ENCODE measurements around the gene MBNL2.

Gene MBNL2

DNA sequence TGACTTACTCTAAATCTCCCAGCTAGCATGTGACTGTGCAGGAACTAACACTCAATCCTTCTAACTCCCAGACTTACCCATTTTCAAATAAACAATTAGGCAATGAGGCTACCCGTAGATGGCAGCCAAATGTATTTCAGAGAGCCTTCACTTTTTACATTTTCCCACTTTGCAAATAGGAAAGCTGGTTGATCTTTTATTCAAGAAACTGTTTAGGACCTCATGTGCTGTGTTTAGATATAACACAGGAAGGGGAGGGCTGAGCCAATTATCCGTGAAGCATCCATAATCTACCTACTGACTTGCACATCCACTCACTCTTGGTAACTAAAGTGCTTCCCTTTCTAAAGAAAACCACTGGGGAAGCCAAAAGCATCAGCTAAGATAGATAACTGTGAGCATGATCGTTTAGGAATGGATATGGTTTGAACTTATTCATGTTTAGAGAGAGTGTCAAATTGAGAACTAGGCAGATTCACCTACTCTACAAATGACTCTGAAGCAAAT lies 33.4 kb downstream of the MBNL2 start:
- DNase-seq, result no peak

DNA sequence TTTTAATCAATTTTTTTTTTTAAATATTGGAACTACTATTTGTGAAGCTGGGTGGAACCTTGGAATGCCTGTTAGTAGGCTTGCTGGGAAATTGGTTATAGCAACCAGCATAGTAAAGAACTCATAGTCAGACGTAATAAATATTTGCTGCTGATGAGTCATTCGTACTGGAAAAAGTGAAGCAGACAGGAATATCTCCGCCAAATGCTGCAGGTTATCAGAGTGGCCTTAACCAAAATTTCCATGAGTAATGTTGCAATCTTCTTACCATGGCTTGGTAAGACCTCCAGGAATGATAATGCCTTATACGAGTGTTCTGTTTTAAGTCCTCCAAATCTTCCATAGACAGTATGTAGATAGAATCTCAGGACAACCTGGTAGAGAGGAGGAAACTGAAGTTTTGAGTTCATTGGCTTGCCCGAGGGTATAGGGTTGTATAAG lies 34.2 kb downstream of the MBNL2 start:
- no peak for DNase-seq

DNA sequence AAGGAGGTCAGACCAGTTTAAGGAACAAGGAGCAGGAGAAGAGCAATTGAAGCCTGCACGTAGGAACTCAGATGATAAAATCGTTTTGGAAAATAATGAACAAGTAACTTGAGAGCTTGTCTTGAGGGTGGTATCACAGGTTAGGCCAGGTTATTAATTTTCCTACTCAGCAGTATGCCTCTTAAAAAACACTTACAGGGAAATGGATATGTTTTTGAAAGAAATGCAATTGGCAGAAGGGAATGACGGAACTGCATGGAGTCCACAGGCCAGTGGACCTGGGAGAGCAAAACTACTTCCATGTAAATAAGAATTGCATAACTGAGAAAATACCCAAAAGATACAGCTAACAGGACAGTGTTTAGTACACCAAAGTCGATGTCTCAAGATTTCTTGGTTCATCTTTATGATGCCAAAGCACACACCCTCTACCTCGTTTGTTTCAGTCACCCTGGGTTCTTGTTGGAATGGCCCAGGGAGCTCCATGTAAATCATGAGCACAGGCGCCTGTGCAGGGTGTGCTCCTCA lies 35.2 kb downstream of the MBNL2 start:
- no peak for DNase-seq

DNA sequence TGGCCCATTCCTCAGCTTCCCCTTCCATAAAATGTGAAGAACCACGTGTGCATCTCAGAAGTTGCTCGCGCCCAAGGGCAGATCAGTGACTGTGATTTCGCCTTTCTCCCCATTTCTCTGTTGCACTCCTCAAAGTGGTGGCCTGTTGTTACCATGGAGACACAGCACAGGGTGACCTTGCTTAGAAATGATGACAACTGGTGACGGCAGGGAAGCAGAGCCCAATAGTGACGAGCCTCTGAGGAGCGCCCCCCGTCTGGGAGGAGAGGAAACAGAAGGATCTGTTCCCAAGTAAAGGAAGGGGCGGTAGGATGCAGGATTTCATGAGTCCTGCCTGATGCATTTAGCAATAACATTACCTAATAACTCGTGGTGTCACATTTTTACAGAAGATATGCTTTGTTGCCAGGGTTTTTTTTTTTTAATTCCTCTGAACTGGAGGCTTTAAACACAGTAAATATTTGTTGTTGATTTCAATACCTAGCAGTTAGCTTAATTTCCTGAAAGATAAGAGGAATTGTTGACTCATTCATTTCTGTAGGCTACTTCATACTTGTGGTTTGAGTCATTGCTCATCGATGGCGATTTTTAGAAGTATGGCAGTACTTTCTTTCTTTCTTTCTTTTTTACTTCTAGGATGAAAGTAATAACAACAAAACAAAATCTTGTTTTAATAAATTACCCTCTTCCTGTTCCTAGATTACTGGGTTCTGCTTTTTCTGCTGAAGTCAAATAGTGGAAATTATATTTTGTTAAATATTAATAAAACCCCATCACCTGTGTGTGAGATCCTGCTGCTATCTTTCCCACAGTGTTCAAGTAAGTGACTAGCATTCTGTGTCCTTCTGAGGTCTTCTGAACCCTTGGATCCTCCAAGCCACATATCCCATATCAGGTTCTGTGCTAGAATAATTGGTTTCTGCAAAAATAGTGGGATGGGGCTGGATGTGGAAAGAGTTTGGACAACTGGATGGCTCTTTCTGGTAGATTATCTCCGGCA lies 36.0 kb downstream of the MBNL2 start:
- DNase-seq, result no peak

DNA sequence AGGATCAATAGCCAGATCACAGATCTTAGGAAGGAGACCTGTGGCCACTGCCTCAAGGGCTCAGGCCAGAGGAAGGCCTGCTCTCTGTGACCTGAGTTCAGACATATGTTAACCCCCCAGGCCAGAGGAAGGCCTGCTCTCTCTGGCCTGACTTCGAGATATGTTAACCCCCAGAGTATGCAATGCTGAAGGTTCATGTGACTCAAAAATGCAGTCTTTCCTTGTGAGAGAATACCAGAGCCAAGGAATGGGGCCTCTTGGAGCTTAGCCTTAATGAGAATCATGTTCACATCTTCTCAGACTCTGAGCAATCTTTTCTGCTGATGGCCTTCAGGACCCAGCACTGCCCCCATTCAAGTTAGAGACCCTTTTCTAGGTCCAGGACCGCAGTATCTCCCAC lies 36.7 kb downstream of the MBNL2 start:
- no peak for DNase-seq

DNA sequence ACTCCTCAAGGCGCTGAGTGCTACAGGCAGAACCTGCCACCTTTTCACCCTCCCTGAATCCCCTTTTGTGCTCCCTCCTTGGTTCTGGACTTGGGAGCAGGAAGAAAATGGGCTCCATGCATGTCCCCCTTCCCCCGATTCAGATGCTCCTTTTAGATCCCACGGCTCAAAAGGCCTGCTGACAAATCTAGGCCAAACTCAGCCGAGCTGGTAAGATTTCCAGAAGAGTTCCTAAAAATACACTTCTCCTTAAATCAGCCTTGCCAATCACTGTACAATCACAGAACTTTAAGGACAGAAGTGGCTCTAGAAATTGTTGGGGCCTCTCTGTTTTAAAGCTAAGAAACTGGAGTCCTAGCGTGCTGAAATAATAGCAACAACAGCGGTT lies 37.3 kb downstream of the MBNL2 start:
- no peak for DNase-seq

DNA sequence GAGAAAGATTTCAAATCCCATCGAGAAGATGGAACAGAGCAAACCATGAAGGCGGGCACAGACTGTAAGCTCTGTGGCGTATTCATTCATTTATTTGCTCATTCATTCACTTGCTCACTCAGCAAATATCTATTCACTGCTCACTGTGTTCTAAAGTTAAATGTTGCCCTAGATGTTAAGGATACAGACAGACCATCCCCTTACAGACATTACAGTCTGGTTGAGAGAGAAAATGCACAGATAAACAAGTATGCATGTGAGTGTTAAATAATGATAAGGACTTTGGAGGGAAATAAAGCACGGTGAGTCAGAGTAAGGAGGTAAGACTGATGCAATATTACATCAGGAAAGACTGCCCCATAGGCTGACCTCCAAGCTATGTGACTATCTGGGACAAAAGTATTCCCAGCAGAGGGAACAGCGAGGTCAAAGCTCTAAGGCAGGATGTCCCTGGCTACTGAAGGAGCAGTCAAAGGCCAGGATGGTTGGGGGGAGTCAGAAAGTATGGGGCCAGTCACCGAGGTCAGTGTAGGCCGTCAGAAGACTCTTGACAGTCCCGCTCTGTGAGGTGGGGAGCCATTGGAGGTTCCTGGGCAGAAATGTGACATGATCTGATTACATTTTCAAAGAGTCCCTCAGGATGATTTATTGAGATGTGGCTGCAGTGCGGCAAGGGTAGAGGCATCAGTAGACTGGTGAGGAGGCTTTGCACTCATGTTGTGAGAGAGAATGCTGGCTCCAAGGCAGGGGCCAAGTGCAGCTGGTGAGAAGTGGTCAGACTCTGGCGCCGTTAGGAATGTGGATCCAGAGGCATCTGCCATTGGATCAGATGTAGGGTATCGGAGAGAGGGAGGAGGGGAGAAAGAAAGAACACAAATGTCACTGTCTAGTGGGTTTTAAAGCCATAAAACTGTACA lies 37.9 kb downstream of the MBNL2 start:
- DNase-seq, result no peak

DNA sequence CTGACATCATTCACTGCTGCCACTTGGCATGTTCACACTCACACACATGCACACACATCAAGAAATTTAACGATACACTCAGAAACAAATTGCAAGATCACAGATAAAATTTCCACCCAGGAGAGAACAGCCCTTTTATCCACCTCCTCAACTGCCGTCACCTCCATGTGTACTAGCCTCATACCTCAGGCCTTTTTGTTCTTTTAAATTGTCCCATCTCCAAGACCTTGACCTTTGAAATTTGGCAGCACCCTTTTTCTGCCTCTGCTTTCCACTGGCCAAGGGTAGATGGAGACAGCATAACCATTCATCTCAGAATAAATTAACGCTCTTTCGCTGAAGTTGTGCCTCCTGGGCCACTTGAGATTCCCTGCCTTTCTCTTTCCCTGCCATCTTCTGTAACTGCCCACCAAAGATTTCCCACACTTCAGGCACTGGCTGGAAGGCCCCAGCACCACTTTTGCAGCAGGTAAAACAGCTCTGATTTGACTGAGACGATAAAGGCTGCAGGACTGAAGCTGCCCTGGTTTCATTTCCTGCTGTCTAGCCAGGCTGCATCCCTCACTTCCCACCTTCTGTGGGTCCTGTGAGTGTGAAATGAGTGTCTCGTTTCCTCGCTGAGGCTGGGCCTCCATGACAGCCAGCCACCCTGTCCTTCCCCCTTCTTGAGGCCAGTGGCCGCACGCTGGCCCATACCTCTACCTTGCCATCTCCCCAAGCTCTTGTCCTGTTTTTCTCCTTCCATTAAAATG lies 39.3 kb downstream of the MBNL2 start:
- no peak for DNase-seq

DNA sequence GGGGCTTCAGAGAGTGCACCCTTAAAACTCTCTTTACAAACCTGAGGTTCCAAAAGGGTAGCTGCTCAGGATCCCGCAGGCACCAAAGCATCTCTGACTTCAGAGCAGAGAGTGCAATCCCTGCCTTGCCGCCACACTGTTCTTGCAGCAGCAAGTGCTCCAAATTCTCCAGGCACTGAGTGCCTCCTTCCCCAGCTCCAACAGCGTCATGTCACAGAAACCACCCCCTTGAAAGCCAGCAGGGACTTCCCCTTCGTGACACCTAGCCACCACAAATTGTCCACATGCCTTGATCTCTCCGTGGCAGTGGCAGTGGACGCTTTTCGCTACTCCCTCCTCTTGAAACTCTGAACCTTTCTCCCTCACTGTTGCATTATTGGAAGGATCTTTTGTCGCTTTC lies 39.9 kb downstream of the MBNL2 start:
- no peak for DNase-seq

DNA sequence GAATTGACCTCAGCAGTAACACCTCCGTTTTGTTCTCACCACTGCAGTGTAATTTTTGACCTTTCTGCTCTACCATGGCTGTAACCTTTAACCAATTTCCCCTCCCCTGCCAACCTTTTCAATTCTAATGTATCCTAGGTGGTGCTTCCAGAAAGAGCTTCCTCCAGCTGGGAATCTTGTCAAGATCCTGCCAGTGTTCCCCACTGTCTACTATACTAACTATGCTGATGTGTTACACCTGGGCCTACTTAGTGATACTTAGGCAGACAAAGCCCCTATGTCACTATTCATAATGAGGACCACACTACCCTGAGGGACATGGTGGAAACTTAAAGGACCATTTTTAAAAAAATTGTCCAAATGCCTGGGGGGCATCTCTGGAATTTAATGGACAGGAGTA lies 41.0 kb downstream of the MBNL2 start:
- no peak for DNase-seq

DNA sequence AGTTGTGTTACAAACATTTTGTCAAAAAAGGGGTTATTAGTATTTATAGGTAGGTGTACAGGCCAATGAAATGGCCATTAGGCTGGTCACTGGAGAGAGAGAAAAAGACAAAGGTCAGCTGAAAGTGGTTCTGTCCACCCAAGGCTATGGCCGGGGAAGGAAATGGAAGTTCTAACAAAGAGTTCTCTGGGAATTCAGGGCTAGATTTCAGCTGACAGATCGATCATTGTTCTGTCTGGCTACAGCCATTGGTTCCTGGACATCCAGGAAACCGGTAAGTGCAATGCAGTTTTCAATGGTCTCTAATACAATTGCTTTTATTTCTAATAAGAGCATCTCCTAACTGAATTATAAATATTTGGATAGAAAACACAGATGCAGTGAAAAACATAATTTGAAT lies 42.5 kb downstream of the MBNL2 start:
- DNase-seq, result no peak

DNA sequence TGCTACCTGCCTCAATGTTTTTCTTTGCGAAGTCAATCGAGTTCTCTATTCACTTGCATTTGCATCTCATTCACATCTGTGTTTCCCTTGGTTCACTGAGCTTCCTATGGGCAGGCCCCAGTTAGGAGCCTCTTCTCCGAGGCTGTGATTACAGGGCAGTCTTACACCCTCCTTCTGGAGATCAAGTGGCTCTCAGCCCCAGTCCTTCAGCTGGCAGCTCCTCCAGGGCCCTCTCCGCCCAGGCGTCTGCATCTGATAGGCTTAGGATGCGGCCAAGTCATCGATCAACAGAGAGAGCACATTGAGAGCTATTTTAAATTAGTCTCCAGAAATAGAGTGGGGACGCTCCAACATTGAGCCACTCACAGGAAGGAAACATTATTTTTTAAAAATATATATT lies 44.2 kb downstream of the MBNL2 start:
- DNase-seq, result no peak

DNA sequence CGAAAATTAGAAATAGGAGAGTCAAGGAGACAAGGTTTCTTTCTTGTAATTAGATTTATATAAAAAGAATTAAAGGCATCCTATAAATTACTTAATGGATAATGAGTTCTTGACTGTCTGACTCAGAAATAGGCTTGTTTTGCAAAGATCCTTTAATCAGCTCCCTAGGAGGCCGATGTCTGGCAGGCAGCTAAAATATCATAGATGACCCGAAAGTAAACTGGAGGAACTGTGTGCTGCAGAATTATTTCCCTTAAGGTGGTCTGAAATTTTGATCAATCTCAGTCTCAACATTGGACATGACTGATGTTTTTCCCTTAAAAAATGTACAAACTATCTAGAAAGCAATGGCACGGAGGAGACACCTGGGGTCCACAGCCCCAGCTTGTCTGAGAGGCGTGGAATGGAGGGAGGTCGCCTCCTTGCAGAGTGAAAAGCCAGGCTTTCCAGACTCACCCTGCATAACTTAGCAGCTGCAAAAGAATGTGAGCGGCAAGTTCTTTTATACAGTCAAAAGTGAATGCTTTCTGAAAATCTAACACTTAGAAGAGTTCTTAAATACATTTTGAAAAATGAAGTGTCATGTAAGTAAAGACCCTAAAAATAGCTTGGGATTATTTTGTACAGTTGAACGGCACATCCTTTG lies 44.8 kb downstream of the MBNL2 start:
- DNase-seq, result no peak

DNA sequence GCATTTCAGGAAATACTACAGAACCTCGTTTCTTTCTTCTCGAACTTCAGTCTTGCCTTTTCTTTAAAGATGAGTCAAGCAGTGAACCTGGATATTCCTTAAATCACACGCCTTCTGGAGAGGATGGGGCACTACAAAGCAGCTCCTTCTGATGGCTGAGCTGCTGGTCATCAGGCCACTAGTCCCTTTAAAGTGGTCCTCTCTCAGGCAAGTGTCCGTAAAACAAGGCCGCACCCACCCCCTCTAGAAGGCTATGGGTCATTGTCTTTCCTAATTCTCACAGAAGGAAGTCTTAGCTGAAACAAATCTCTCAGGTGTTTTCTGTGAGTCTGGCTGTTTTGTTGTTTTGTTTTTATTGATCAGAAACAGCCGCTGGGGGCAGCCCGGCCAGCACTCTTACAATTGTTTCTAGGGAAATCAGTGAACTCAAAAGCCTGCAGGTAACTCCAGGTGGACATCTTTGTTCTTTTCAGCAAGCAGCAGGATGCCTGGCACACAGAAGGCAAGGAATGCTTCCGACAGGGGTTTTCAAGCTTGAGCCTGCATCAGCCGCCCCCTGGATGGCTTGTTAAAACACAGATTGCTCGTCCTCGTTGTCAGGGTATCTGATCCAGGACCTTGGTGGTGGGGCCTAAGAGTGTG lies 45.4 kb downstream of the MBNL2 start:
- no peak for DNase-seq

DNA sequence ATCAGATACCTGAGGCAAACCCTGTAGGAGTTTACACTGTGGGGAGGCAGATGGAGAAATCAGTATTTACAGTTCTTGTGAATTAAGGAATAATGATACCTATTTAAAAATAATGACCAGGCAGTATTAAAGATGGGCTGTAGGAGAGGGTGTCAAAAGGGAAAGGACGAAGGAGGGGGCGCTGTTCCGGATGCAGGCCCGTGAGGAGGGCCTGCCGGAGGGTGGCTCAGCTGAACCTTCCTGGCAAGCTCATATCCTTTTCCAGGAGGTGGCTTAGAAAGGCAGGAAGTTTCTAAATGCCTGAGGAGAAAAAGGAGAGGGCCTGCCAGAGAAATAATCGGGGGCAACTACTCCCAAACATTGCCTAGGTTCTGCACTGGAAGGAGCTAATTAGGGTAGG lies 46.6 kb downstream of the MBNL2 start:
- no peak for DNase-seq

DNA sequence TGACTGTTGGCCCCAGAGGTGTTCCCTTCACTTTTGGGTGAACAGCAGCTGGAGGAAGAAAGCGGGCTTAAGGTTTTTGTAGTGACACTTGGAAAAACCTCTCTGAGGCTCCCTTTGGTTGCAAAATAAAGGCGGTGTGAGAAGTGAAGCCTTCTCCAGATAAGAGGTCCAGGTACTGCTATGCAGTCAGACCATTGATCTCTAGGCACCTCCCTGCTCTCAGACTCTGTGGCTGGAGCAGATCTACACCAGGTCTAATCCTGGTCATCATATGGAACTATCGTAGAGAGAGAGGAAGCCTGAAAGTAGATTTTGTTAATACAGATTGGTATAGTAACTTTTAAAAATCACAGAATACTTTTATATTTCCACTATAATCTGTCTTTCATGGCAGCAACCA lies 47.5 kb downstream of the MBNL2 start:
- no peak for DNase-seq

DNA sequence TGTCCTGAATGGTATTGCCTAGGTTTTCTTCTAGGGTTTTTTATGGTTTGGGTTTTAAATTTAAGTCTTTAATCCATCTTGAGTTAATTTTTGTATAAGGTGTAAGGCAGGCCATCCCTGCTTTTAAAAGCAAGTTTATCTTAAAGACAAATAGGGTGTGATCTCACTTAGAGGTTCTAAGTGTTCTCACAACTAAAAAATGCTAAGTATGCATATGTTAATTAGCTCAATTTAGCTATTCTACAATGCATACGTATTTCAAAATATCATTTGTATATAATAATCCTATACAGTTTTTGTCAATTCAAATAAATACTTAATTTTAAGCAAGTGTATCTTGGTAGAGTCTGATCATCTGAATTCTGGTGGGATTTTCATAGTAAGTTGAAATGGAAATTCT lies 50.4 kb downstream of the MBNL2 start:
- DNase-seq, result no peak

DNA sequence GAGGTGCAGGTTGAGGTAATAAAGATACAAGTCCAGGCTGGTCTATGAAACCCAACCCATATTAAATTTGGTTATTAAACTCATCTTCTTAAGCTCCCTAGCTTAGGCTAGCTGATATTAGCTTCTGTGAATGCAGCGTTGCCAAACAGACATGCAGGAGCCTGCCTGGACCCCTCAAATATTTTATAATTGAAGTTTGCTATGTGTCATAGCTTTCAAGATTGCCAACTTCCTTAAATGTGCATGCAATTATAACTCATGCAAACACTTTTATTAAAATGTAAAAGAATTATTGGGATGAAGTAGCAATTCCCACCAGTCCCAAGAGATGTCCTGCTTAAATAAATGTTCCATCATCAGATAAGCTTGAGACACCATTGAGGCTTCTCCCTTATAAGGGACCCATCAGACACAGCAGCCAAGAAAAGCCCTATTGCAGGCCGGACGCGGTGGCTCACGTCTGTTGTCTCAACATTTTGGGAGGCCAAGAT lies 51.3 kb downstream of the MBNL2 start:
- DNase-seq, result no peak

DNA sequence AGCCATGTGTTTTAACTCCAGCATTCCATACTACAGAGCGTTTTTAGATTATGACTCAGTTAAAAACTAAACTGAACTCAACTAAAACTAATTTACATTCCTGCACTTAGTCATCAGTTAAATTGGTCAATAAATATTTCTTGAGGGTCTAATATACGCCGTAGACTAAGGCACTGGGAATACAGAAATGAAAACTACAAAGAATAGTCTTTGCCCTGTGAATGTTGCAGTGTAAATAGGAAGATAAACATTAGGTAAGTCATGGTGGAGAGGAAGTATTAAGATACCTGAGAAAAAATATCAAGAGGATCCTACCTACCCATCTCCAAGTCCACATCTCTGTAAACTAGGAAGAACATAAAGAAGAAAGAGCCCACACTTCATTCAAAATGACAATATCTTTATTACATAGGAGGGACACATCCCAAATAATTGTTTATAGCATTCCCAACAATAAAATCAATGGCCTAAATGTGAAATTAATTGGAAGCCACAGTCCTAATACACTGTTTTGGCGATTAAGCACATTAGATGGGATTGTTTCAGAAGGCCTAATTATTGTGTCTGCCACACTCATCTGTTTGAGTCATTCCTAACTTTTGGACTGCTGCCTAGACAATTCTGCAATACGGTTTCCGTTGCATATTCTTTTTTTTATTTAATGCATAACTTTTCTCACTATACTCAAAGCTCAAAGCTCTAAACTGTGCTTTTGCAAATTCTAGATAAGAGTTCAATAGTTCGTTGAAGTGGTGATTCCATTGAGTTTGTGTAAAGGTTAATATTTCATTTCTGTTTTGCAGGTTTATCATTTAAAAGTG lies 52.9 kb downstream of the MBNL2 start:
- DNase-seq, result no peak

DNA sequence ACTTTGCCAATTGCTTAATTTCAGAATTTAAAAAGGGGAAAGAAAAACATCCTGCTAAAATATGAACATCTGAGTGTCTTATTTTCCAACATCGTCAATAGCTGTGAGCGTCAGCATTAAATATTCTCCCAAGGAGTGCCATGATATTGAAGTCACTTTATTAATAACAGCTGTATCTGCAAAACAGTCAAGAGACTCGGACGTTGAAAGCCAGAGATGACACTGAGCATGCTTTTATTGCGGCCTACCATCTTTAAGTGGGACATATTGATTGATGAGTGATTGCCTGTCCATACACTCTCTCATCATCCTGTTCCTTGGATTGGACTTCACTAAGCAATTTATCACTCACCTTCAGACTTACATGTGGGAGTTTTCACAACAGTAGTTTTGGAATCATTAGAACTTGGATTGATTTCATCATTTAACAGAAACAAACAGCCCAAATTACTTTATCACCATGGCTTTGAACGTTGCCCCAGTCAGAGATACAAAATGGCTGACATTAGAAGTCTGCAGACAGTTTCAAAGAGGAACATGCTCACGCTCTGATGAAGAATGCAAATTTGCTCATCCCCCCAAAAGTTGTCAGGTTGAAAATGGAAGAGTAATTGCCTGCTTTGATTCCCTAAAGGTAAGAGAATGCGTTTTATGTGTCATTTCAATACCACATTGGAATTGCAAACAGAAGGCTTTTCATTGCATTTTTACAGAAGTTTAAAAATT lies 53.8 kb downstream of the MBNL2 start:
- no peak for DNase-seq
